ENCODE data around the gene DNAJA4. TPM values are rescaled to one million over a fixed set of nuclear protein-coding genes. Genes with fewer than 3 reads are reported as not detected.

Gene DNAJA4
- total and polyA plus RNA-seq, 12 donors: 11.7 to 43.5 (median 21.8) TPM

DNA sequence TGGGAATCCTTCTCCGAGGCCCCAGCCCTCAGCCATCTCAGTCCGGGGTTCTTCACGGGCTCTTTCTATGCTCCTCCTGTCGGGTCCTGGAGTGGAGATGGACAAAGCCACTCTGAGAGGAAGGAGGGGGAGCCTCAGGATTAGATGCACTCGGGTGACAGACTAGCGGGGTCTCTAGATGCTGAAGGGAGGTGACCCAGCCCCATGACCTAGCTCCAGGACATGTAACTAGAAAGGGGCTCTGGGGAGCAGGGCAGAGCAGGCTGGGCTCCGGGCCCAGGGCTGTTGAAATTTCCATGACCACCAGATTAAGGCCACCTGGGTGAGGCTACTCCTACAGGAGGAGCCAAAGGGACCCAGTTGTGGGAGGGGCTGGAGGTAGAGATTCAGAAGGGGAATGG, 49.8 kb downstream of the DNAJA4 start:
- DNase-seq: no peak
- TF ChIP-seq POLR2A (IDR thresholded peaks at IDR 0.05): no peak
- TF ChIP-seq, protein P1, sequence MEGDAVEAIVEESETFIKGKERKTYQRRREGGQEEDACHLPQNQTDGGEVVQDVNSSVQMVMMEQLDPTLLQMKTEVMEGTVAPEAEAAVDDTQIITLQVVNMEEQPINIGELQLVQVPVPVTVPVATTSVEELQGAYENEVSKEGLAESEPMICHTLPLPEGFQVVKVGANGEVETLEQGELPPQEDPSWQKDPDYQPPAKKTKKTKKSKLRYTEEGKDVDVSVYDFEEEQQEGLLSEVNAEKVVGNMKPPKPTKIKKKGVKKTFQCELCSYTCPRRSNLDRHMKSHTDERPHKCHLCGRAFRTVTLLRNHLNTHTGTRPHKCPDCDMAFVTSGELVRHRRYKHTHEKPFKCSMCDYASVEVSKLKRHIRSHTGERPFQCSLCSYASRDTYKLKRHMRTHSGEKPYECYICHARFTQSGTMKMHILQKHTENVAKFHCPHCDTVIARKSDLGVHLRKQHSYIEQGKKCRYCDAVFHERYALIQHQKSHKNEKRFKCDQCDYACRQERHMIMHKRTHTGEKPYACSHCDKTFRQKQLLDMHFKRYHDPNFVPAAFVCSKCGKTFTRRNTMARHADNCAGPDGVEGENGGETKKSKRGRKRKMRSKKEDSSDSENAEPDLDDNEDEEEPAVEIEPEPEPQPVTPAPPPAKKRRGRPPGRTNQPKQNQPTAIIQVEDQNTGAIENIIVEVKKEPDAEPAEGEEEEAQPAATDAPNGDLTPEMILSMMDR (IDR thresholded peaks at IDR 0.05): no peak
- Histone ChIP-seq H3K36me3 (replicated peaks in 1 of 2) (no peaks in the 10 kb centered on the region), H3K9me3 (replicated peaks in 1 of 3) (no peaks in the 10 kb centered on the region), H3K27me3 (no peaks in the 10 kb centered on the region), H3K4me3 (no peak overlapping the region), H3K4me1 (replicated peaks in 1 of 2) (no peaks in the 10 kb centered on the region), H3K27ac (no peak overlapping the region)
- WGBS, 4 donors: 79 to 90% (median 82%) methylated on average over 5 to 7 of the region's 7 CpGs
- intact Hi-C loops (cut with DNase I): no loop called here

DNA sequence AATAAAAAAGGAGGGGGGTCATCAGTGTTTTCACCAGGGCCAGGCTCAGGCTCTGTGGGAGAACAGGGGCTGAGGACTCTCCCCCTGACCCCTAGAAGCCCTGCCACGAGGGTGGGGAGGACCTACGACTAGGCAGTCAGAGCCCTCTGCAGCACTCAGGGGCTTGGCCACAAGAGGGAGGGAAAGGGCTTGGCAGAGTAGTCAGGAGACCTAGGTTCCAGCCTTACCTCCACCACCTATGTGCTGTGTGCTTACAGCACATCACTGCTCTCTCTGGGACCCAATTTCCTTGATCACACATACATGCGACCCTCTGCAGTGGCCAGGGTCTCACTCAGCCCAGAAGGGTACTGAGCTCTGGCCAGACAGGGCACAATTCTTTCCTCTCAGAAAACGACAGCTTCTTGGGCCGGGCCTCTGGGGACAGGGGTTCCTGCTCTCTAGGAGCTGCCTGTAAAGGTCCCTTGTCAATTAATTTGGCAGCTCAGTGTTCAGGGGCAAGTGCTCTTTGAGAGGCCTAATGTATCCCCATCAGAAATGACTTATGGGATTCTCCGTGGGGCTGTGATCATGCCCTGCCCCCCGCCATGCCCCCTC, 51.4 kb downstream of the DNAJA4 start:
- Histone ChIP-seq H3K27ac (no peak overlapping the region), H3K9me3 (replicated peaks in 1 of 3) (no peaks in the 10 kb centered on the region), H3K27me3 (no peaks in the 10 kb centered on the region), H3K4me1 (replicated peaks in 1 of 2) (no peaks in the 10 kb centered on the region), H3K36me3 (replicated peaks in 1 of 2) (no peaks in the 10 kb centered on the region), H3K4me3 (no peak overlapping the region)
- intact Hi-C loops (cut with DNase I): no loop called here
- WGBS, 4 donors: 57 to 81% (median 71%) methylated on average over 7 of the region's 7 CpGs
- no peak for DNase-seq
- TF ChIP-seq, protein P1 (IDR thresholded peaks at IDR 0.05): no peak
- TF ChIP-seq POLR2A (IDR thresholded peaks at IDR 0.05): no peak

DNA sequence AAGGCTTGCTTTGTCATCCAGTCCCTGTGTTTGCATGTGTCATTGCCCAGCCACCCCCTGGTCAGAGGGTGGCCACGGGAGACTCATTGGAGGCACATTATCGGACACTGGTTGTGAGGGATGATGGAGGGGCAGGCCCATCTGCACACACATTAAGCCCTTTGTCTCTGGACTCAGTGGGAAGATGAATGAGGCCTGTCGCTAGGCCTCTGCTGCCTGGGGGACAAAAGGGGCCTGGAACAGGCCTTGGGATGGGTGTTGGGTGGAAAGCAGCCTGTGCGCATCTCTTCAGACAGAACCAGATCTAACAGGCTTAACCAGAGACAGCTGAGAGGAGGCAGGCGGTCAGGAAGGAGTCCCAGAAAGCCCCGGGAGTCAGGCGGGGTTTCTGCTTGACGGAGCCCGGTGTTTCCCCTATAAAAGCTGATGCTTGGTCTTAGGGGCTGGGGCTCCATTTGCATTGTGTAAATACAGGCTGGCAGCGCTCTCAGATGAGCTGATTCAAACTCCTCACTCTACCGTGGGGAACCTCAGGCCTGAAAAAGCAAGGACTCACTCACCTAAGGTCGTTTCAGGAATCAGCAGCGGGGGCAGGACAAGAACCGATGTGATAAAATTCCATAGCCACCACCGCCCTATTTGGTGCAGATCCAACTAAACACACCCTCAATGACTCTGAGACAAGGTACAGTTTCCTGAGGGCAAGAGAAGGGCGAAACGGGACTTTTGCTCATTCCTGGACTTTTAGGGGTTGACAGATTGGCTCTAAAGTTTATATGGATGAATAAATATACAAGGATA, 52.1 kb downstream of the DNAJA4 start:
- intact Hi-C loops (cut with DNase I): no loop called here
- 74 to 79% (median 75%) methylated on average over 16 to 17 of the region's 17 CpGs for WGBS, 4 donors

DNA sequence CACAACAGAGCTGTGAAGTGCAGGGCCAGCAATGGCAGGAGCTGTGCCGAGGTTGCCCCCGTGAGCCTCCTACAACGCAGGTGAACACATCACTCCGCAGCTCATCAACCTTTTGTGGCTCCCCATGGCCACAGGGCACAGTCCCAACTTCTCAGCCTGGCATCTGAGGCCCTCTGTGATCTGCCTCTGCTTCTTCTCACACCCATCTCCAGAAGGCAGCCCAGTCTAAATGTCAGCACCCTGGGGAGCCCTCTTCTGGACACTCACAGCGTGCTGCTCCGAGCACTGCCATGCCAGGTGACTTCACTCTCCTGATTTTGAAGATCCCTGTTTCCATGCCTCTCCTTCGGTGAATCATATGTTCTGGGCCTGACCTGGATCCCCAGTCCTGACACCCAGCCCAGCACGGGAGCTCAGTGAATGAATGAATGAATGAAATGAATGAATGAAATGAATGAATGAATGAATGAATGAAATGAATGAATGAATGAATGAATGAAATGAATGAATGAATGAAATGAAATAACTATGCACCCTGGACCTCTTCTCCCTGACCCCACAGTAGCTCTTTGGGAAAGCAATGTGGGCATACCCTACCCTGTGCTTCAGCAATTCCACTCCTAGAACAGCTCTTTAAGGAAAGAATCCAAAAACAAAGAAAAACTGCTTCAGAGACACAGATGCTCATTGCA, 52.9 kb downstream of the DNAJA4 start:
- no peaks in the 10 kb centered on the region for H3K9me3 ChIP-seq (replicated peaks in 1 of 3)
- no peak overlapping the region for H3K27ac ChIP-seq
- DNase-seq: peak in 1 of 7 donors; percentile 20
- no peaks in the 10 kb centered on the region for H3K27me3 ChIP-seq
- 76 to 87% (median 81%) methylated on average over 5 to 8 of the region's 8 CpGs for WGBS, 4 donors
- H3K36me3 ChIP-seq (replicated peaks in 1 of 2): no peaks in the 10 kb centered on the region
- intact Hi-C loops (cut with DNase I): no loop called here
- no peak overlapping the region for H3K4me3 ChIP-seq
- no peaks in the 10 kb centered on the region for H3K4me1 ChIP-seq (replicated peaks in 1 of 2)
- TF ChIP-seq, protein P1 (IDR thresholded peaks at IDR 0.05): no peak
- TF ChIP-seq POLR2A (IDR thresholded peaks at IDR 0.05): no peak

More for the DNA sequence above, 52.1 kb downstream of the DNAJA4 start:
- TF ChIP-seq, protein P1 (IDR thresholded peaks at IDR 0.05): no peak
- no peak for TF ChIP-seq POLR2A (IDR thresholded peaks at IDR 0.05)
- no peaks in the 10 kb centered on the region for H3K36me3 ChIP-seq (replicated peaks in 1 of 2)
- H3K9me3 ChIP-seq (replicated peaks in 1 of 3): no peaks in the 10 kb centered on the region
- H3K4me1 ChIP-seq (replicated peaks in 1 of 2): no peaks in the 10 kb centered on the region
- H3K27ac ChIP-seq: no peak overlapping the region
- DNase-seq: no peak
- no peak overlapping the region for H3K4me3 ChIP-seq
- no peaks in the 10 kb centered on the region for H3K27me3 ChIP-seq
